ENCODE results near the gene CA14. TPM values are rescaled to one million over a fixed set of nuclear protein-coding genes. Genes with fewer than 3 reads are reported as not detected.

Gene CA14
- total and polyA plus RNA-seq, 9 of the 15 experiments (the other 6 are each of a cell fraction or from before 2014, with no cell fraction given), result 0.13 to 0.57 (median 0.26) TPM; not detected in 1

- TF ChIP-seq, protein P1, sequence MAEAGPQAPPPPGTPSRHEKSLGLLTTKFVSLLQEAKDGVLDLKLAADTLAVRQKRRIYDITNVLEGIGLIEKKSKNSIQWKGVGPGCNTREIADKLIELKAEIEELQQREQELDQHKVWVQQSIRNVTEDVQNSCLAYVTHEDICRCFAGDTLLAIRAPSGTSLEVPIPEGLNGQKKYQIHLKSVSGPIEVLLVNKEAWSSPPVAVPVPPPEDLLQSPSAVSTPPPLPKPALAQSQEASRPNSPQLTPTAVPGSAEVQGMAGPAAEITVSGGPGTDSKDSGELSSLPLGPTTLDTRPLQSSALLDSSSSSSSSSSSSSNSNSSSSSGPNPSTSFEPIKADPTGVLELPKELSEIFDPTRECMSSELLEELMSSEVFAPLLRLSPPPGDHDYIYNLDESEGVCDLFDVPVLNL (CRISPR knock-in tag; IDR thresholded peaks at IDR 0.05; ENCODE audit: low read depth), result peak; percentile 82; the same call in 1 of the 2 replicates
- no peak for TF ChIP-seq FIP1L1 (IDR thresholded peaks at IDR 0.05; ENCODE audit: low read depth, low read length, poor library complexity, severe bottlenecking)
- TF ChIP-seq POLR2B (IDR thresholded peaks at IDR 0.05; ENCODE audit: low read depth, partially characterized antibody), result peak; percentile 98
- TF ChIP-seq SP1 (CRISPR knock-in tag; IDR thresholded peaks at IDR 0.05), result peak; percentile 98
- peak; percentile 30; the same call in 1 of the 2 replicates for TF ChIP-seq GATAD2B (IDR thresholded peaks at IDR 0.05; ENCODE audit: borderline replicate concordance)
- no peak for TF ChIP-seq ZNF146 (CRISPR knock-in tag; IDR thresholded peaks at IDR 0.05; ENCODE audit: unreplicated experiment)
- TF ChIP-seq FOXJ3 (CRISPR knock-in tag; IDR thresholded peaks at IDR 0.05), result no peak
- no peak; the same call in 1 of the 2 replicates for TF ChIP-seq SPI1 (IDR thresholded peaks at IDR 0.05; ENCODE audit: borderline replicate concordance, low read depth, low read length)
- peak; percentile 60; the same call in 1 of the 2 replicates for TF ChIP-seq NCOA6 (IDR thresholded peaks at IDR 0.05)
- TF ChIP-seq, protein P2, sequence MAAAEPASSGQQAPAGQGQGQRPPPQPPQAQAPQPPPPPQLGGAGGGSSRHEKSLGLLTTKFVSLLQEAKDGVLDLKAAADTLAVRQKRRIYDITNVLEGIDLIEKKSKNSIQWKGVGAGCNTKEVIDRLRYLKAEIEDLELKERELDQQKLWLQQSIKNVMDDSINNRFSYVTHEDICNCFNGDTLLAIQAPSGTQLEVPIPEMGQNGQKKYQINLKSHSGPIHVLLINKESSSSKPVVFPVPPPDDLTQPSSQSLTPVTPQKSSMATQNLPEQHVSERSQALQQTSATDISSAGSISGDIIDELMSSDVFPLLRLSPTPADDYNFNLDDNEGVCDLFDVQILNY (CRISPR knock-in tag; IDR thresholded peaks at IDR 0.05), result peak; percentile 90; the same call in 1 of the 2 replicates
- TF ChIP-seq ZNF766 (CRISPR knock-in tag; conservative IDR thresholded peaks at IDR 0.05), result peak; percentile 79; the same call in 1 of the 2 replicates
- no peak for TF ChIP-seq CEBPB (tag; IDR thresholded peaks at IDR 0.05)
- TF ChIP-seq ZNF431 (CRISPR knock-in tag; IDR thresholded peaks at IDR 0.05), result no peak
- peak; percentile 13; the same call in 1 of the 2 replicates for TF ChIP-seq ZNF384 (IDR thresholded peaks at IDR 0.05; ENCODE audit: low read depth, low read length)
- peak; percentile 99 for TF ChIP-seq SUPT5H (IDR thresholded peaks at IDR 0.05)
- TF ChIP-seq NFIC (IDR thresholded peaks at IDR 0.05), result peak; percentile 73
- TF ChIP-seq FOXM1 (IDR thresholded peaks at IDR 0.05; ENCODE audit: low read depth), result peak; percentile 99
- TF ChIP-seq FOXM1 (CRISPR knock-in tag; IDR thresholded peaks at IDR 0.05; ENCODE audit: low read depth), result no peak
- peak; percentile 83 for TF ChIP-seq CHD2 (IDR thresholded peaks at IDR 0.05; ENCODE audit: low read depth, low read length)
- TF ChIP-seq HNRNPUL1 (IDR thresholded peaks at IDR 0.05; ENCODE audit: low read length), result no peak
- peak; percentile 64 to 88; a peak in 3 of 4 replicates for TF ChIP-seq HDAC1 (IDR thresholded peaks at IDR 0.05)
- 0 out of 2 replicates have a peak, but pooled peaks have one; percentile 3 for TF ChIP-seq JUN (IDR thresholded peaks at IDR 0.05; ENCODE audit: borderline replicate concordance, low read depth, low read length)
- TF ChIP-seq JUN (CRISPR knock-in tag; IDR thresholded peaks at IDR 0.05; ENCODE audit: borderline replicate concordance), result no peak
- TF ChIP-seq HNRNPLL (IDR thresholded peaks at IDR 0.05; ENCODE audit: low read depth, low read length, poor library complexity, severe bottlenecking), result peak; percentile 36
- no peak for TF ChIP-seq ZNF830 (CRISPR knock-in tag; IDR thresholded peaks at IDR 0.05)
- TF ChIP-seq POLR3G (IDR thresholded peaks at IDR 0.05; ENCODE audit: extremely low read depth, insufficient read length, insufficient replicate concordance), result no peak
- TF ChIP-seq CBFA2T2 (conservative IDR thresholded peaks at IDR 0.05), result no peak
- no peak for TF ChIP-seq ZNF76 (CRISPR knock-in tag; IDR thresholded peaks at IDR 0.05; ENCODE audit: borderline replicate concordance)
- TF ChIP-seq GABPB1 (CRISPR knock-in tag; IDR thresholded peaks at IDR 0.05), result peak; percentile 71
- peak; percentile 100 for TF ChIP-seq TAF1 (IDR thresholded peaks at IDR 0.05; ENCODE audit: control insufficient read depth, extremely low read depth, insufficient read depth, low read length, severe bottlenecking)
Observed at GRCh38 chr1:150235852-150236613, 21.5 kb upstream of the CA14 start, which contains the start of gene ANP32E (continued).

Data from K562 (cell line).